IPS-18a (cell line): ENCODE data around the gene CHRNE.

Experiments used
- H3K27ac ChIP-seq: one replicate; pipeline ENCODE4 v1.5.1; 2013; ENCODE audit warnings: low read length
- H3K27me3 ChIP-seq: one replicate; pipeline ENCODE4 v1.6.1; 2013; ENCODE audit warnings: mild to moderate bottlenecking, low read length; ENCODE audit not compliant: control insufficient read depth, insufficient read depth
- H3K36me3 ChIP-seq: one replicate; pipeline ENCODE4 v1.6.1; 2013; ENCODE audit warnings: low read depth, low read length; ENCODE audit not compliant: control insufficient read depth
- H3K4me1 ChIP-seq: one replicate; pipeline ENCODE4 v1.6.1; 2013; ENCODE audit warnings: low read depth, low read length; ENCODE audit not compliant: control insufficient read depth
- H3K4me3 ChIP-seq: one replicate; pipeline ENCODE4 v1.5.1; 2013; ENCODE audit warnings: low read length
- H3K9ac ChIP-seq: one replicate; pipeline ENCODE4 v1.6.1; 2013; ENCODE audit warnings: mild to moderate bottlenecking, low read length, moderate library complexity
- H3K9me3 ChIP-seq: one replicate; pipeline ENCODE4 v1.6.1; 2013; ENCODE audit warnings: low read depth, low read length; ENCODE audit not compliant: control insufficient read depth

The CHRNE gene

DNA sequence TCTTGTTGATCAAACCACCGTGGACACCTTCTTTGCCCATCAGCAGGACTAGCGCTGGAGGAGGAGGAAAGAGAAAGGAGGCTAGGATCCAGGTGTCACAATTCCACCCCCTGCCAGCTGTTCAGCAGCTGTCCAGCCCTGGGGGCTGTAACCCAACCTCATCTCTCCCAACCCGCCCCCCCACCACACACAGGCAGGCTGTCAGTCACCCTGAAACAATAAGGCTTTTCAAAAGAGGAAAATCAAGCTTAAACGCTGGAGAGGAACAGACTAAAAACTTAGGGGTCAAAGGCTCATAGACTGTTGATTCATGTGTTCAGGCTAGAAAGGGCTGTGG, 43.0 kb upstream of the CHRNE start:
- Histone ChIP-seq H3K4me3 (peak overlapping the region; percentile 75), H3K36me3 (peaks cover 44% of the 10 kb centered on the region), H3K9ac (no peak overlapping the region), H3K9me3 (no peaks in the 10 kb centered on the region), H3K4me1 (peaks cover 16% of the 10 kb centered on the region), H3K27me3 (no peaks in the 10 kb centered on the region), H3K27ac (no peak overlapping the region)

DNA sequence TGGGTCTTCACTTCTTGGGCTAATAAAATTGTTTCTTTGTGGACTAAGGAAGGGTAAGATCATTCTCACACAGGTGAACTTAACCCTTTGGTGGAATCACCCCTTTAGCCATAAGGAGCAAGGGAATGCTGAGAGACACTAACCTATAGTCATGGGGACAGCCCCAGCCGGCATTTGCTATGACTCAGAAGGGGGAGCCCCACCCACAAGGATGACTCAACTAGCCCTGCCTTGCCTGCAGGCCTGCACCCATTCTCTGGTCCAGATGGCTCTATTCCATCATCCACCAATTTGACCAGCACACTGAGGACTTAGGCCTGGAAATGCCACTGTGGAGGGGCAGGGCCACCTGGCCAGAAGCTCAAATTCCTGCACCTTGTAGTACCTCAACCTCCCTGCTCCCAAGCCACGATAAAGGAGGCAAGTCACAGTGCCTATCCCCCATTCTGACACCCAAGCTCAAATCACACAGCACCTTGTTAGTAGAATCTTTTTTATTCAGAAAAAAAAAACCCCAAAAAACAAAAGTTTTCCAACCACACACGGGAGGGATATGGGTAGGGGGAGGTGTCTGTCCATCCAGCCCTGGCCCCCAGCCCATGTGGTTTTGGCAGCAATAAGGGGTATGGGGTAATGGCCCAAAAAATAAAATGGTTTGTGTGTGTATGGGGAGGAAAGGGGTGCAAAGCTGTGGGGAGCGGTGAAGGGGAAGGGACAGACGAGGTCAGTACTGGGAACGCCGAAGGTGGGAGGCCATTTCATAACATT, 42.5 kb upstream of the CHRNE start:
- Histone ChIP-seq H3K27me3 (no peaks in the 10 kb centered on the region), H3K27ac (peak overlapping the region; percentile 33), H3K9ac (no peak overlapping the region), H3K36me3 (peaks cover 44% of the 10 kb centered on the region), H3K9me3 (no peaks in the 10 kb centered on the region), H3K4me1 (peaks cover 16% of the 10 kb centered on the region), H3K4me3 (no peak overlapping the region)

GRCh38 chr17:4944554-4945175, 41.8 kb upstream of the CHRNE start:
- H3K36me3 ChIP-seq: peaks cover 44% of the 10 kb centered on the region
- no peak overlapping the region for H3K9ac ChIP-seq
- H3K27me3 ChIP-seq: no peaks in the 10 kb centered on the region
- peaks cover 16% of the 10 kb centered on the region for H3K4me1 ChIP-seq
- peak overlapping the region; percentile 33 for H3K27ac ChIP-seq
- H3K9me3 ChIP-seq: no peaks in the 10 kb centered on the region
- no peak overlapping the region for H3K4me3 ChIP-seq

GRCh38 chr17:4944163-4944553, 41.3 kb upstream of the CHRNE start:
- peak overlapping the region; percentile 13 for H3K27ac ChIP-seq
- peaks cover 16% of the 10 kb centered on the region for H3K4me1 ChIP-seq
- no peak overlapping the region for H3K9ac ChIP-seq
- no peaks in the 10 kb centered on the region for H3K27me3 ChIP-seq
- H3K4me3 ChIP-seq: no peak overlapping the region
- no peaks in the 10 kb centered on the region for H3K9me3 ChIP-seq
- peaks cover 44% of the 10 kb centered on the region for H3K36me3 ChIP-seq

DNA sequence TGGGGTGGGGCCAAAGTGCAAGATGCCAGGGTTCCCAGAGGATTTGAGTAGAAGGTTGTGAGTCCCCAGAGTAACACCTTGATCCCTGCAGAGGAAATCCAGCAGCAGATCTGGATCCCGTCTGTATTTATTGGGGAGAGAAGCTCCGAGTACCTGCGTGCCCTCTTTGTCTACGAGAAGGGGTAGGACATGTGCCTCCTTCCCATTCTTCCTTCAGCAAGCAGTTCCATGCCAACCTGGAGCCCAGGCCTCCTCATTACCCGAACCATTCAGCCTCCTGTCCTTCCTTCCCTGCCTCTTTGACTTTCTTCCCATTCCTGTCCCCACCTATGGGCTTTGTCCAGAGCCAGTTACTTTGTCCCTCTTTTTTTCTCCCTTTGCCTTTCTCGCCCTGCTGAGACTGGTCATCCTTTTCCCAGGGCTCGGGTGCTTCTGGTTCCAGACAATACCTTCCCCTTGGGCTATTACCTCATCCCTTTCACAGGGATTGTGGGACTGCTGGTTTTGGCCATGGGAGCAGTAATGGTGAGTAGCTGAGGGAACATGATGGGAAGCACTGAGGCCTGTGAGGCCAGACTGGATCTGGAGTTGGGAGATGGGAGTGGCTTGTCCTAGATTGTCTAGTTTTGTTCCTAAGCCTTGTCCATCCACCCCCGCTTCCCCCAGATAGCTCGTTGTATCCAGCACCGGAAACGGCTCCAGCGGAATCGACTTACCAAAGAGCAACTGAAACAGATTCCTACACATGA, 40.0 kb upstream of the CHRNE start:
- peaks cover 46% of the 10 kb centered on the region for H3K36me3 ChIP-seq
- no peaks in the 10 kb centered on the region for H3K27me3 ChIP-seq
- H3K4me1 ChIP-seq: peaks cover 23% of the 10 kb centered on the region
- H3K9me3 ChIP-seq: no peaks in the 10 kb centered on the region
- no peak overlapping the region for H3K27ac ChIP-seq
- no peak overlapping the region for H3K9ac ChIP-seq
- H3K4me3 ChIP-seq: no peak overlapping the region

GRCh38 chr17:4941319-4941610, 38.4 kb upstream of the CHRNE start:
- Histone ChIP-seq H3K27ac (no peak overlapping the region), H3K36me3 (peaks cover 46% of the 10 kb centered on the region), H3K4me1 (peaks cover 17% of the 10 kb centered on the region), H3K27me3 (no peaks in the 10 kb centered on the region), H3K9me3 (no peaks in the 10 kb centered on the region), H3K4me3 (peak overlapping the region; percentile 63), H3K9ac (peak overlapping the region; percentile 93)

- peak overlapping the region; percentile 63 for H3K4me3 ChIP-seq
- H3K27ac ChIP-seq: peak overlapping the region; percentile 38
- no peaks in the 10 kb centered on the region for H3K27me3 ChIP-seq
- H3K4me1 ChIP-seq: peaks cover 15% of the 10 kb centered on the region
- H3K9me3 ChIP-seq: no peaks in the 10 kb centered on the region
- H3K9ac ChIP-seq: peak overlapping the region; percentile 93
- H3K36me3 ChIP-seq: peaks cover 42% of the 10 kb centered on the region
These were observed 37.8 kb upstream of the CHRNE start for GRCh38 chr17:4940555-4941318.

GRCh38 chr17:4939796-4940554, 37.1 kb upstream of the CHRNE start, which contains the start of the genes RNF167 and SLC25A11:
RNF167 (plus strand) TSS chr17:4940268; CDS start chr17:4940910, 642 bp downstream.
SLC25A11 (minus strand) TSS chr17:4940046; CDS start chr17:4939910, 136 bp downstream.
- Histone ChIP-seq H3K4me1 (peaks cover 11% of the 10 kb centered on the region), H3K4me3 (peak within 1 kb of the TSS; percentile 63), H3K27me3 (no peaks in the 10 kb centered on the region), H3K36me3 (peaks cover 37% of the 10 kb centered on the region), H3K9me3 (no peaks in the 10 kb centered on the region), H3K9ac (peak within 1 kb of the TSS; percentile 93), H3K27ac (peak within 1 kb of the TSS; percentile 70)

- Histone ChIP-seq H3K9ac (peak overlapping the region; percentile 93), H3K9me3 (no peaks in the 10 kb centered on the region), H3K36me3 (peaks cover 32% of the 10 kb centered on the region), H3K4me1 (peaks cover 13% of the 10 kb centered on the region), H3K27me3 (no peaks in the 10 kb centered on the region), H3K4me3 (peak overlapping the region; percentile 63), H3K27ac (peak overlapping the region; percentile 70)
These were observed 36.6 kb upstream of the CHRNE start for GRCh38 chr17:4939546-4939795.

GRCh38 chr17:4938688-4939545, 36.0 kb upstream of the CHRNE start:
- H3K27me3 ChIP-seq: no peaks in the 10 kb centered on the region
- H3K36me3 ChIP-seq: peaks cover 27% of the 10 kb centered on the region
- peak overlapping the region; percentile 63 for H3K4me3 ChIP-seq
- peak overlapping the region; percentile 93 for H3K9ac ChIP-seq
- H3K4me1 ChIP-seq: peaks cover 13% of the 10 kb centered on the region
- no peaks in the 10 kb centered on the region for H3K9me3 ChIP-seq
- peak overlapping the region; percentile 70 for H3K27ac ChIP-seq
